GM23338 (cell line): ENCODE data around the gene SRGAP1.

Source experiments
- CREB1 ChIP-seq: fragments of 250-450 bp; sonication (Bioruptor Pico); IDR thresholded peaks from 2 replicates; pipeline ENCODE4 v1.5.0; 2020; ENCODE audit warnings: low read depth, mild to moderate bottlenecking, moderate library complexity
- EZH2 ChIP-seq: fragments of 200-600 bp; sonication (generic); IDR thresholded peaks from one replicate; pipeline ENCODE4 v1.8.0; 2017; ENCODE audit warnings: antibody characterized with exemption, mild to moderate bottlenecking, low read depth; ENCODE audit not compliant: unreplicated experiment
- EZH2phosphoT487 ChIP-seq: fragments of 200-600 bp; sonication (generic); IDR thresholded peaks from one replicate; pipeline ENCODE4 v1.8.1; 2018; ENCODE audit warnings: antibody characterized with exemption; ENCODE audit not compliant: unreplicated experiment
- JUNB ChIP-seq: IDR thresholded peaks from one replicate; pipeline ENCODE4 v1.6.1; 2016; ENCODE audit warnings: antibody characterized with exemption; ENCODE audit not compliant: unreplicated experiment
- POLR2AphosphoS5 ChIP-seq: IDR thresholded peaks from 2 replicates; pipeline ENCODE4 v1.6.1; 2016; ENCODE audit warnings: antibody characterized with exemption, low read depth
- STAT1 ChIP-seq: IDR thresholded peaks from one replicate; pipeline ENCODE4 v1.6.1; 2016; ENCODE audit warnings: antibody characterized with exemption; ENCODE audit not compliant: unreplicated experiment
- ZNF114 ChIP-seq: fragments of 250-450 bp; sonication (Bioruptor Pico); IDR thresholded peaks from 2 replicates; pipeline ENCODE4 v1.5.0; 2020; ENCODE audit warnings: mild to moderate bottlenecking, moderate library complexity
- ZNF331 ChIP-seq: fragments of 250-450 bp; sonication (Bioruptor Pico); IDR thresholded peaks from 2 replicates; pipeline ENCODE4 v1.5.0; 2020; ENCODE audit warnings: low read depth, mild to moderate bottlenecking, moderate library complexity
- TF ChIP-seq, protein P1 (sequence below), 2 experiments: fragments of 200-600 bp in 1 of 2; sonication (generic) in 1 of 2; conservative IDR thresholded peaks; 2 replicates each; pipeline versions ENCODE4 v1.5.1 to v1.6.1; 2016 to 2017; ENCODE audit warnings: antibody characterized with exemption in 2 of 2, low read depth in 2 of 2, mild to moderate bottlenecking in 2 of 2, moderate library complexity in 1 of 2
- TF ChIP-seq, protein P2 (sequence below): IDR thresholded peaks from one replicate; pipeline ENCODE4 v1.6.1; 2018; ENCODE audit warnings: antibody characterized with exemption; ENCODE audit not compliant: unreplicated experiment

DNA sequence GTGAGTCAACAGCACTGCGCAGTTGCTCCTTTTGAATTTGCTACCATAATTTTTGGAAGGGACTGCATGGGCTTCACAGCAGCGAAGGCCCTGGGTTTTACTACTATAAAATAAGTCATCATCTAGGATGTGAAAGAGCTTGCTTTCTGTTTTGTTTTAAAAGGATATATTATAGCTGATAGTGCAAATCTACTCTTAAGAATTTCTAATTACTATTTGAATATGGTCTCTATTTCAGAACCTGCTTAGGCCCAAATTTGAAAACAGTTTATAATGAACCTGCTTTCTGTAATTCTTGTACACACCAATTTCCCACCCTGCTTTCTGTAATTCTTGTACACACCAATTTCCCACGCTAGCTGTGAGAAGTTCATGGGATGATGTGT is 73.0 kb downstream of the SRGAP1 start:
- TF ChIP-seq, protein P1, sequence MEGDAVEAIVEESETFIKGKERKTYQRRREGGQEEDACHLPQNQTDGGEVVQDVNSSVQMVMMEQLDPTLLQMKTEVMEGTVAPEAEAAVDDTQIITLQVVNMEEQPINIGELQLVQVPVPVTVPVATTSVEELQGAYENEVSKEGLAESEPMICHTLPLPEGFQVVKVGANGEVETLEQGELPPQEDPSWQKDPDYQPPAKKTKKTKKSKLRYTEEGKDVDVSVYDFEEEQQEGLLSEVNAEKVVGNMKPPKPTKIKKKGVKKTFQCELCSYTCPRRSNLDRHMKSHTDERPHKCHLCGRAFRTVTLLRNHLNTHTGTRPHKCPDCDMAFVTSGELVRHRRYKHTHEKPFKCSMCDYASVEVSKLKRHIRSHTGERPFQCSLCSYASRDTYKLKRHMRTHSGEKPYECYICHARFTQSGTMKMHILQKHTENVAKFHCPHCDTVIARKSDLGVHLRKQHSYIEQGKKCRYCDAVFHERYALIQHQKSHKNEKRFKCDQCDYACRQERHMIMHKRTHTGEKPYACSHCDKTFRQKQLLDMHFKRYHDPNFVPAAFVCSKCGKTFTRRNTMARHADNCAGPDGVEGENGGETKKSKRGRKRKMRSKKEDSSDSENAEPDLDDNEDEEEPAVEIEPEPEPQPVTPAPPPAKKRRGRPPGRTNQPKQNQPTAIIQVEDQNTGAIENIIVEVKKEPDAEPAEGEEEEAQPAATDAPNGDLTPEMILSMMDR (conservative IDR thresholded peaks at IDR 0.05; ENCODE audit: low read depth in 2 of 2), result no peak
- TF ChIP-seq EZH2 (no peak), POLR2AphosphoS5 (no peak), CREB1 (CRISPR knock-in tag) (no peak), EZH2phosphoT487 (no peak), JUNB (no peak), ZNF331 (no peak), ZNF114 (CRISPR knock-in tag) (no peak), STAT1 (no peak)
- TF ChIP-seq, protein P2, sequence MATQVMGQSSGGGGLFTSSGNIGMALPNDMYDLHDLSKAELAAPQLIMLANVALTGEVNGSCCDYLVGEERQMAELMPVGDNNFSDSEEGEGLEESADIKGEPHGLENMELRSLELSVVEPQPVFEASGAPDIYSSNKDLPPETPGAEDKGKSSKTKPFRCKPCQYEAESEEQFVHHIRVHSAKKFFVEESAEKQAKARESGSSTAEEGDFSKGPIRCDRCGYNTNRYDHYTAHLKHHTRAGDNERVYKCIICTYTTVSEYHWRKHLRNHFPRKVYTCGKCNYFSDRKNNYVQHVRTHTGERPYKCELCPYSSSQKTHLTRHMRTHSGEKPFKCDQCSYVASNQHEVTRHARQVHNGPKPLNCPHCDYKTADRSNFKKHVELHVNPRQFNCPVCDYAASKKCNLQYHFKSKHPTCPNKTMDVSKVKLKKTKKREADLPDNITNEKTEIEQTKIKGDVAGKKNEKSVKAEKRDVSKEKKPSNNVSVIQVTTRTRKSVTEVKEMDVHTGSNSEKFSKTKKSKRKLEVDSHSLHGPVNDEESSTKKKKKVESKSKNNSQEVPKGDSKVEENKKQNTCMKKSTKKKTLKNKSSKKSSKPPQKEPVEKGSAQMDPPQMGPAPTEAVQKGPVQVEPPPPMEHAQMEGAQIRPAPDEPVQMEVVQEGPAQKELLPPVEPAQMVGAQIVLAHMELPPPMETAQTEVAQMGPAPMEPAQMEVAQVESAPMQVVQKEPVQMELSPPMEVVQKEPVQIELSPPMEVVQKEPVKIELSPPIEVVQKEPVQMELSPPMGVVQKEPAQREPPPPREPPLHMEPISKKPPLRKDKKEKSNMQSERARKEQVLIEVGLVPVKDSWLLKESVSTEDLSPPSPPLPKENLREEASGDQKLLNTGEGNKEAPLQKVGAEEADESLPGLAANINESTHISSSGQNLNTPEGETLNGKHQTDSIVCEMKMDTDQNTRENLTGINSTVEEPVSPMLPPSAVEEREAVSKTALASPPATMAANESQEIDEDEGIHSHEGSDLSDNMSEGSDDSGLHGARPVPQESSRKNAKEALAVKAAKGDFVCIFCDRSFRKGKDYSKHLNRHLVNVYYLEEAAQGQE, result no peak
